Kidney (tissue), 22 donors: ENCODE results near the gene DSG1. TPM values are rescaled to one million over a fixed set of nuclear protein-coding genes. Genes with fewer than 3 reads are reported as not detected.

ENCODE experiments used
- DNase-seq, 5 donors: peaks; one replicate each; pipeline ENCODE4 v3.0.0-alpha.2; 2013 to 2020
- FAIRE-seq: peaks from 2 replicates; lab custom pipeline; 2012; peaks lifted over from hg19 to GRCh38; lab: Jason Lieb, UNC
- H3K27ac ChIP-seq, 2 donors: one replicate each; pipeline ENCODE4 v1.7.0; 2013; ENCODE audit warnings: low read depth in 2 of 2, low read length in 2 of 2, inconsistent platforms in 1 of 2
- H3K27me3 ChIP-seq: one replicate; pipeline ENCODE4 v1.7.1; 2013; ENCODE audit warnings: low read length, inconsistent platforms; ENCODE audit not compliant: control insufficient read depth, insufficient read depth
- H3K36me3 ChIP-seq, 3 donors: one replicate each; pipeline versions ENCODE4 v1.7.0 to v1.7.1; 2013; ENCODE audit warnings: low read length in 3 of 3, control low read depth in 1 of 3, inconsistent platforms in 1 of 3; ENCODE audit not compliant: insufficient read depth in 3 of 3, control insufficient read depth in 2 of 3
- H3K4me1 ChIP-seq, 3 donors: one replicate each; pipeline versions ENCODE4 v1.7.0 to v1.7.1; 2013; ENCODE audit warnings: low read length in 3 of 3, inconsistent platforms in 1 of 3, low read depth in 1 of 3; ENCODE audit not compliant: control insufficient read depth in 2 of 3, insufficient read depth in 2 of 3
- H3K4me3 ChIP-seq, 3 donors: one replicate each; pipeline versions ENCODE4 v1.7.0 to v1.8.1; 2013; ENCODE audit warnings: low read length in 3 of 3, control low read depth in 1 of 3, inconsistent platforms in 1 of 3
- H3K9ac ChIP-seq, 3 donors: one replicate each; pipeline versions ENCODE4 v1.7.0 to v1.7.1; 2013; ENCODE audit warnings: low read length in 3 of 3, control low read depth in 1 of 3, inconsistent platforms in 1 of 3
- H3K9me3 ChIP-seq, 3 donors: one replicate each; pipeline versions ENCODE4 v1.7.0 to v1.7.1; 2013; ENCODE audit warnings: low read length in 3 of 3, control low read depth in 1 of 3, inconsistent platforms in 1 of 3; ENCODE audit not compliant: control insufficient read depth in 2 of 3, insufficient read depth in 1 of 3
- CTCF ChIP-seq: IDR thresholded peaks from 3 replicates; pipeline ENCODE4 v1.5.1; 2012; ENCODE audit warnings: mild to moderate bottlenecking, moderate library complexity, borderline replicate concordance; ENCODE audit not compliant: insufficient read depth; ENCODE audit errors: extremely low read depth
- intact Hi-C: fragments of 100-400 bp; cut with DNase I; formaldehyde crosslinking; loops from one replicate; pipeline ENCODE4 v1.11.1; 2022
- long read RNA-seq, 10 donors: library from polyadenylated mRNA in 1 of 10; unstranded in 1 of 10; transcript quantifications; one replicate each; pipeline ENCODE4 v2.0.0 and lab custom pipeline, GENCODE V29; 2021 to 2026
- polyA plus RNA-seq: library from polyadenylated mRNA; stranded (reverse); fragments of 350-450 nt; fragmentation: Illumina TruSeq; extraction: RNeasy Lipid Tissue Mini Kit (QIAGEN cat#74804); gene quantifications from one replicate; pipeline ENCODE4 v1.2.3, GENCODE V29; 2014; ENCODE audit warnings: low read depth, low replicate concordance; ENCODE audit not compliant: insufficient read depth
- total RNA-seq: library from RNA; stranded (reverse); fragmentation: NEBNext Ultra II Directional; extraction: Animal tissue kit (Norgen Biotek cat#: 25700); gene quantifications from one replicate; pipeline ENCODE4 v1.2.1, GENCODE V29; 2021
- donor health status: control.
- donor health status: control.
- donor health status: control.
- donor health status: control.
- donor health status: control.
- donor health status: DM: yes; HTN: yes; CAD: no.
- donor health status: Normal renal cell carcinoma (clear cell type).

DSG1 gene
- not detected for total RNA-seq
- polyA plus RNA-seq: not detected
- long read RNA-seq, donor 1: 0 reads
- long read RNA-seq, donor 2: 0 reads
- long read RNA-seq, donor 3: 0 reads
- long read RNA-seq, donor 4: 0 reads
- long read RNA-seq, donor 5: 0 reads
- long read RNA-seq, donor 6: 0 reads
- long read RNA-seq, donor 7: 0 reads
- long read RNA-seq, donor 8: 0 reads
- long read RNA-seq, donor 9: 0 reads
- long read RNA-seq, donor 10: 0 reads

- Histone ChIP-seq H3K27me3 (no peaks in the 10 kb centered on the region), H3K9me3 (no peaks in the 10 kb centered on the region), H3K4me1 (no peaks in the 10 kb centered on the region), H3K27ac (no peak within 1 kb of the TSS), H3K9ac (no peak within 1 kb of the TSS), H3K36me3 (no peaks in the 10 kb centered on the region), H3K4me3 (no peak within 1 kb of the TSS)
- FAIRE-seq (no peak), DNase-seq (no peak)
- TF ChIP-seq CTCF: no peak
- intact Hi-C loops: no loop called here
Observed at GRCh38 chr18:31317860-31318259, at the start of gene DSG1. Gene DSG1 (plus strand): TSS chr18:31318160. CDS start chr18:31318301, 141 bp downstream.

- no peak for FAIRE-seq
- no peaks in the 10 kb centered on the region for H3K4me1 ChIP-seq
- no peak overlapping the region for H3K27ac ChIP-seq
Observed at GRCh38 chr18:31268985-31269406, 49.0 kb upstream of the DSG1 start.

GRCh38 chr18:31269566-31269965 is 48.4 kb upstream of the DSG1 start:
- DNase-seq (no peak), FAIRE-seq (no peak)
- no peaks in the 10 kb centered on the region for H3K36me3 ChIP-seq
- intact Hi-C loops: no loop called here
- H3K27ac ChIP-seq: no peak overlapping the region
- TF ChIP-seq CTCF: no peak
- no peak overlapping the region for H3K9ac ChIP-seq
- H3K9me3 ChIP-seq: no peaks in the 10 kb centered on the region
- no peaks in the 10 kb centered on the region for H3K4me1 ChIP-seq
- no peak overlapping the region for H3K4me3 ChIP-seq
- no peaks in the 10 kb centered on the region for H3K27me3 ChIP-seq

More at GRCh38 chr18:31268985-31269406, 49.0 kb upstream of the DSG1 start:
- intact Hi-C loops: no loop called here
- no peak for TF ChIP-seq CTCF
- Histone ChIP-seq H3K27me3 (no peaks in the 10 kb centered on the region), H3K4me3 (no peak overlapping the region), H3K9ac (no peak overlapping the region), H3K36me3 (no peaks in the 10 kb centered on the region), H3K9me3 (no peaks in the 10 kb centered on the region)
- DNase-seq: peak in 2 of 5 donors; percentile 32 to 51

- no peak for DNase-seq
- Histone ChIP-seq H3K4me1 (peaks cover 0 to 2% (median 0%) of the 10 kb centered on the region in 3 donors), H3K36me3 (no peaks in the 10 kb centered on the region), H3K27me3 (no peaks in the 10 kb centered on the region), H3K4me3 (no peak overlapping the region), H3K9ac (no peak overlapping the region), H3K27ac (no peak overlapping the region), H3K9me3 (no peaks in the 10 kb centered on the region)
- FAIRE-seq: no peak
- intact Hi-C loops: no loop called here
- no peak for TF ChIP-seq CTCF
Observed at GRCh38 chr18:31270578-31270977, 47.4 kb upstream of the DSG1 start.
